Suppressor macrophage treated with lipopolysaccharide for 4 hours (primary cell): ENCODE data around the gene FTO.

ENCODE experiments used
- DNase-seq: peaks from one replicate; pipeline ENCODE4 v3.0.0-alpha.2; 2020

FTO gene

DNA sequence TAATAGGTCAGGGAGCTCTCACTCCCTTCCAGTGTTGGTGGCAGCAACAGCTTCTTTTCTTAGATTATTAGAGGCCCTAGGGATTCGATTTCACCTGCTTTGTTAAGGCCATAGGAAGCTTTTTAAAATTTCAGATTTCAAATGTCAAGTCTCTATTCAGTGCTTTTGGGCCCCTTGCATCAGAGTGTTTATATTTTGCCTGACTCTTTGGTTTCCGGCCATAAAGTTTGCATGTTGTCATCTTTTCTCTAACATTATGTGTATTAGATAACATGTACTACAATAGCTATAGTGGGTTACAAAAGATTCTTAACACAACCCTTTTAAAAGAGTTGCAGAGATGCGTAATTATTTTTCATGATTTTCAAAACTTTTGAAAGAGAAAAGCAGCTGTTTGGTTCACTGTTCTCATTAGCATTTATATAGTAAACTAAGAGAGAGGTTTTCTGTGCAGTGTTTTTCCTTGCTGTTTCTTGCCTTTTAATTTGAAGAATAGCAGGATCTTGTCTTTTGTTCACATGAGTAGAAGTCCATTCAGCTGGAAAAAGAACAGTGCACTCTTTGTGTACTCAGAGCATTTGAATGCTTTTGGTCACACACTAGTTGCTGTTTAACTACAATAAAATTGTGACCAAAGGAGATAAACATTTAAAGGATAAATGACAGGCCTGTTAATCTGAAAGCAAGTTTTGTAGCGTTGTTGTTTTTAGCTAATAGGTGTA is 52.5 kb downstream of the FTO start:
- DNase-seq = no peak

DNA sequence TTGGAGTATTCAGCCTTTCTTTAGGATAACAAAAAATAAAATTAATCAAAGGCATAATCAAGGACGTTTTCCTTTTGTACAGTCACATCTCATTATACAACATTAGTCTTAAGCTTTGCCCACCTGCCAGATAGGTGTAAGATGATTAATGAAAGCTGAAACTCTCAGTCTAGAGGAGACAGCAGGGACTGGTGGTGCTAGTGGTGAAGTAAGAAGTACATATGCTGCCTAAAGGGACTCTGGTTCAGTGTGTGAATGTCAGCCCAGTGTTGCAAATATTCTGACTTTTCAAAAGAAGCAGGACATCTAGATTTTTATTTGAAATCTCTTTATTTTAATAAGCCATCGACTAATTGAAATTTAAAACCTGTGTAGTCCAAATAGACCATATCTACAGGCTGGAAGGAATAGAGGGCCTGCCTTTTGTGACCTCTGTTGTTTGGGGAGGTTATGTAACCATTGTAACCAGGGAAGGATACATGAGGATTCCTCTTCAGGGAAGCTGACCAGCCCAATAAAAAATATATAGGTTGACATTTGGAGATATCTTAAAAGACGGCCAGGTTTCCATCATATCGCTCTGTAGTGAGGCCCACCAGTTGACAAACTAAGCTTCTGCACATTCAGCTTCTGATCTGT is 54.1 kb downstream of the FTO start:
- DNase-seq = no peak

DNA sequence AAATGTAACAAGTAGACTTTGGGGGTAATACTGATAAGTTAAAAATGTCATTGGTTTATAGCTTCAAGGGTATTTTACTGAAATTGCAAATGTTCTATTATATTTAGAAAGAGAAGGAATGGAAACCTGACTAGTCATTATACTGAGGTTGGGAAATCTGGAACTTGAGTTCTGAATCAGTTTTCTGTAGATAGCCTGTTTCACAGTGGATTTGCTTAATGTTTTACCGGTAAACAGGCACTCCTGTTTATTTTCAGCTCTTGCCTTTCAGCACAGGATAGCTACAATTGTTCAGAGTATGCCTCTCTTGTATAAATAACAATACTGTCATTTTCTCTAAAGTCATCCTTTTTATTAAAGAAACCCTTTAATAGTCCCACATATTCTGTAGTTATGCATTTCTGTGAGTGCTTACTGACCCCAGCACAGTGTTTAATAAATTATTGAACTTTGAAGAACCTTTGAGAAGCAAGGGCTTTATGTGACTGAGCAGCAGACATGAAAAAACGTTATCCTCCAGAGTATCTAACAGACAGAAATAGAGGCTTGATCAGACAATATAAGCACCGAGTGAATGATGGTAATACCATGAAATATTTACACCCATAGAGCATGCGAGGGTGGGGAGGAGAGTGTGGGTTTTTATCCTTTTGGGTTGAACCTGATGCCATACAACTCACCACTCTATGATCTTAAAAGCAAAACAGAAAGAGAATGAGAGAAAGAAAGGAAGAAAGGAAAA is 58.2 kb downstream of the FTO start:
- DNase-seq = peak; percentile 51

DNA sequence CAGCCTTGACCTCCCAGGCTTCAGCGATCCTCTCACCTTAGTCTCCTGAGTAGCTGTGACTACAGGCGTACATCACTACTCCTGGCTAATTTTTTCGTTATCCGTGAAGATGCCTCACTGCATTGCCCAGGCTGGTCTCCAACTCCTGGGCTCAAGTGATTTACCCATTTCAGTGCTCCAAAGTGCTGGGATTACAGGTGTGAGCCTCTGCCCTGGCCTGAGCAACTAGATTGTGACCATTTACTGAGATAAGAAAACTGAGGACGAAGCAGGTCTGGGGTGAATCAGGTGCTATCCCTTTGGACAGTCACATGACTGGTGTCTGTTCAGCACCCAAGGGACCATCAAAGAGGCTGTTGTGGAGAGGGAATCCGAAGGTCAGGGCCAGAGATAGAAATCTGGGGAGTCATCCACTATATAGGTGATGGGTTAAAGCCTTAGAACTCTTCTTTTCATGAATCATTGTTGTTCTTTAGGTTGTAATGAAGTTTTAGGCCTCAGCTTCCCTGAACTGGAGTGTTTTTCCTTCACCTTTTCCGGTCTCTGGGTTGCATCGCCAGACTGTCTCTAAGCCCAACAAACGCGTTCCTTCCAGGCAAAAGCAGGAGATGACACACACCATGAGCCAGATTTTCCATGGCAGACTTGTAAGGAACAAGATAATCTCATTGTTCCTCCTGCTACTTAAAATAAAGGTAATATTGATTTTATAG is 62.5 kb downstream of the FTO start:
- no peak for DNase-seq

DNA sequence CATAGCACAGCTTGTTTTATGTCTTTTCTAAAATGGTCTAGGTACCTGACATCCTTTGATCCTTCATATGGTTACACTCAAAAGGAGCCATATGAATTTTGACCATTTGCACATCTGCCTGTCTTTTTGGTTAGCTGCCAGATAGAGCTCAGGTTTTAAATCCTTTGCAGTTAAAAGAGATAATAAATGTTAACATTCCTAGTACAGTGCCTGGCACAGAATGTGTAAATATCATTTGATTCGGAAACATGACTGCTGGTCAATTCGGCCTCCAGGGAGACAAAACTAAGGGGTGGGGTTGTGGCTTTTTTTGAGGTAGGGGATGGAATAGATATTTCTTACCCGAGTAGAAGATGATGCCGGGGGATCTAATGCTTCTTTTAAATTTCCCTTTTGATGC is 64.2 kb downstream of the FTO start:
- DNase-seq = no peak

DNA sequence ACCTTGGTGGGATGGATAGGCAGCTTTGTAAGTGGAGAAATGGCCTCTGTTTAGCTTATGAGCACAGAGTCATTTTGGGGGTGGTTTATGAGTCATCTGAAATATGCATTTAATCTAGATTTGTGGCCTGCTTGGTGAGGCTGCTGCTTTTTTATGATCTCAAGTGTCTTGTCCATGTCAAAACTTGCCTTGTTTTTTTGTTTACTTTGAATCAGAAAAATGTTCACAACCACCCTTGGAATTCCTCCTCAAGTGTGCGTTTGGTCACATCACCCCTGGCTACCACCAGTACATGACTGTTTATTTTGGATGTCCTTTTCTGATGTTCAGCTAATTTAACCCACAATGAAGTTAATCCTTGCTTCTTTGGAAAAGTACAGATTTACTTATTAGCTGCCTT is 64.6 kb downstream of the FTO start:
- no peak for DNase-seq

DNA sequence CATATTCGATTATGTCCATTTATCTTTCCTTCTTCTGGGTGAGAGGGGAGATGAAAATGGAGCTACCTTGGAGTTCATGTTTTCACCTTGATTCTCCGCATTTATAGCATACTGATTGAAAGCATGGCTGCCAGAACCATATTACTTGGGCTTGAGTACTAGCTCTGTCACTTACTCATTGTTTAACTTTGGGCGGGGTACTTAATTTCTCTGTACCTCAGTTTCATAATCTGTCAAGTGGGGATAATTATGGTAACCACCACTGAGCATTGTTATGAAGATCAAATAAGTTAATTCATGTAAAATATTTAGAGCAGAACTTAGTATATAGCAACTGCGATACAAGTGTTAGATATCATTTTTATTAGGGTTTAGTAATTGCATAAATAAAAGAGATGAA is 65.2 kb downstream of the FTO start:
- DNase-seq = no peak

DNA sequence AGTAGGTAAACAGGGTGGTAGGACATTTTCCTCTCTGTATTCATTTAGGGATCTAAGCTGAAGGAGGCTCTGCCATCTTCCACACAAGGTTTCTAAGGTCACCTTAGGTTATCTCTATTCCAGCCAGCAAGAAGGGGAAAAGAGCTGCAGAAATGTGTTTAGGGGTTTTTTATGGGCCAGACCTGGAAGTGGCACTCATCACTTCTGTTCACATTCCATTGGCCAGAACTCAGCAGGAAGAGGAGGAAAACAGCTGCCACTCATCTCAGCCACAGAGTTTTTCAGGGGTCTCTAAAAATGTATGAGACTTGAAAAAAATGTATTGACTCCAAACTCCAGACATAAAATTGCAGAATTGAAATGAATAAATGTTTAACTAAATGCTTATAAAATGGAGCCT is 65.8 kb downstream of the FTO start:
- no peak for DNase-seq

DNA sequence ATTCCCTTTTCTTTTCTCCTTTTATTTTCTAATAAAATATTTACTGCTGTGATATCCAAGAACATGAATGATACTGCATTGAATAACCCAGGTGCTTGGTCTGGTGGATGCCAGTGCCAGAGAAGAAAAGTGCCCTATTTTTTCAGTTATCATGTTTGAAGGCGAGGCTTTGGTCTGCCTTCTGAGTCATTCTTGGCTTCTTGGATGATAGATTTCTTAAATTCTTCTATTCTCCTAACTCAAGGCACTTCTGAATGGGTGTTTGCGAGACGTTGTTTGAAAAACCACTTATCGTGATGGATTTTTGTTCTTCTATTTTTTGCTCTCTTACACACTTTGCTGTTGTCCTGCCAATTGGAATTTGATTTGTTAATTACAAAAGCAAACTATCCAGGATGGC is 66.7 kb downstream of the FTO start:
- DNase-seq = no peak

DNA sequence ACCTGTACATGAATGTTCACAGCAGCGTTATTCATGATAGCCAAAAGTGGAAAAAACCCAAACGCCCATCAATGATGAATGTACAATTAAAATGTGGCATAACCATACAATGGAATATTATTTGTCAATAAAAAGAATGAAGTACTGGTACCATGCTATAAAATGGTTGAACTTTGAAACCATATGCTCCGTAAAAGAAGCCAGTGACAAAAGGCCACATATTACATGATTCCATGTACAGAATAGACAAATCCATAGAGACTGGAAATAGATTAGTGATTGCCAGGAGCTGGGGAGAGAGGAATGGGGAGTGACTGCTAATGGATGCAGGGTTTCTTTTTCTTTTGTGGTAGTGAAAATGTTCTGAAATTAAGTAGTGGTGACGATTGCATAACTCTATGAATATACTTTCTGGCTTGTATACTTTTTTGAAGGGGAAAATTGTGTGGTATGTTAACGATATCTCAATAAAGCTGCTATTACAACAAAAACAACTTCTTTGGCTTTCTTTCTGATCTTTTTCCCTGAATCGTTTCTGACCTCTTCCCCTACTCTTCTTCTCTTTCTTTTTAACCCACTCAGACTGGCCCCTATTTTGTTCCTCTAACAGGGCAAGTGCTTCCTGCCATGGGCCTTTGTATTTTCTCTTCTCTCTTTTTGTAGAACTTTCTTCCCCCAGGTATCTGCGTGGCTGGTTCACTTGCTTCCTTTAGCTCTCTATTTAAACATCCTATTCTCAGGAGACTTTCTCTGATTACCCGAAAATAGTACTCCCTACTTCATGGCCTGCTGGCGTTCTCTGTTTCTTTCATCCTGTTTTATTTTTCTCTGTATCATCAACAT is 67.9 kb downstream of the FTO start:
- no peak for DNase-seq

DNA sequence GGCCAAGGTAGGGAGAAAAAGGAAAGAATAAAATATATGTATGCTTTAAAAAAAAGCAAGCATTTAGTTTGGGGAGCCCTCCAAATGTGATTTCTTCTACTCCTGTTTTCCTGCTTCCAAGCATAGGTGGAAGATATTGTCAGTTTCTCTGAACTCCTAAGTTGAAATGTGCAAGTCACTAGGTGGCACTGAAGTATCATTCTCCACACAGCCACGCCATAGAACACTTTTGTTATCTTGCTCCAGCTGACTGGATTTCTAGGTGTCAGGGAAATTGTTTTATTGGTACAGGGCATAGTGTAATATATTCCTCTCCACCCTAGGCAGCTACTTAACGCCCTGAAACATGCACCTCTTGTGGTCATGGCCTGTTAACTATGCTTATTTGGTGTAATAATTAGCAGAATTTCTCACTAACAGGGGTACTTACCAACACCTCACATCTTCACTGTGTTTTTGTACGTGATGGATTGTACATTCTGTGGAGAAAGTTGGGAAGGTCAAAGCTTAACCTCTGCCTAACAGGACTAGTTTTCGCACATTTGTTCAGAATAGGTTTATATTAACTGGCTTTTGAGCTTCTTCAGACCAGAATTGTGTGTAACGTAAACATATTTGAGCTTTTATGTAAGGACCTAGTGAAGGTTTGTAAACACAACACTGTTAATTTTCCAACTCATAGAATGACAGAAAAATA is 69.3 kb downstream of the FTO start:
- DNase-seq = peak; percentile 57

DNA sequence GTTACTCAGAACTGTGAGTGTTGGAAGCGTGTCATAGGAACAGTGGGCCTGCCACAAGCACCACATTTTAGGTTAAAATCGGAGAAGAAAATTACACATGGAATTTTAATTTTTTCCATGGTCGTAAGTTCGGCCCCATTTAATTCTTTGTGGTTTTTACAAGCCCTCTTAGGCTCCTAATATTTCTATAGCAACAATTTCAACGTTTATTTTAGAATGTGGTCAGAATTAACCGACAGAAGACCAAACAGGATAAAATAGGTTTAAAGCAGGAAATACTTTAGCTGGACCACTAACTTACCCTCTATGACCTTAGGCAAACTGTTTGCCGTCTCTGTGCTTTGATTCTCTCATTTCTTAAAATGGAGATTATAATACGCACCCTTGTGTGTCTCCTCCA is 69.9 kb downstream of the FTO start:
- no peak for DNase-seq

DNA sequence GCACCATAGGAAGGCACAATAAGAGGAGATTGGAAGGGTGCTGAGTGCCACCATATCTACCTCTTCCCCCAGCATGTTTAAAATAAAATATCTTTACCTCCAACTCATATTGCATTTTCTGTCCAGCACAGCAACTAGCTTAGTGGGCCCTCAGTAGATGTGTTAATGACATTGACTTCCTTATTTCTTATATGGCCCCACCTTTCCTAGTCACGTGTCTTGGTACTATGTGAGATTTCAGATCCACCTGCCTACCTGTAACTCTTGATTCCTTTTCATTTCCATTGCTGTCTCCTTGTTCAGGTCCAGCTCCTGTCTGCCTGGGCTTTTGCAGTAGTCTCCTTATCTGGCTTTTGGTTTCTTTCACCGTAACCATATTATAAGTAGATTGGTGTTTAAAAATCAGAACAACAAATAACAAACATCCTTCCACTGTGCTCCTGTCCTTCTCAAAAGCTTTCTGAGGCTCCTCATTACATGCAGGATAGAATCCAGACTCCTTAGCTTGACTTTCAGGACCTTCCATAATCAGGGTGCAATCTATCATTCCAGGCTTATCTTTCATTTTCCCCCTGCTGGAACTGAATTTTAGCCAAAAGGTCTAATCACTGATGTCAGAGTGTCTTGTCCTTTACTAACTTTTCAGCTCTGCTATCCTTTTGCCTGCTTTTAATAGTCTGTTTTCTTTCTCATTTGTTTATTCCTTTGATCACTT is 71.3 kb downstream of the FTO start:
- no peak for DNase-seq

DNA sequence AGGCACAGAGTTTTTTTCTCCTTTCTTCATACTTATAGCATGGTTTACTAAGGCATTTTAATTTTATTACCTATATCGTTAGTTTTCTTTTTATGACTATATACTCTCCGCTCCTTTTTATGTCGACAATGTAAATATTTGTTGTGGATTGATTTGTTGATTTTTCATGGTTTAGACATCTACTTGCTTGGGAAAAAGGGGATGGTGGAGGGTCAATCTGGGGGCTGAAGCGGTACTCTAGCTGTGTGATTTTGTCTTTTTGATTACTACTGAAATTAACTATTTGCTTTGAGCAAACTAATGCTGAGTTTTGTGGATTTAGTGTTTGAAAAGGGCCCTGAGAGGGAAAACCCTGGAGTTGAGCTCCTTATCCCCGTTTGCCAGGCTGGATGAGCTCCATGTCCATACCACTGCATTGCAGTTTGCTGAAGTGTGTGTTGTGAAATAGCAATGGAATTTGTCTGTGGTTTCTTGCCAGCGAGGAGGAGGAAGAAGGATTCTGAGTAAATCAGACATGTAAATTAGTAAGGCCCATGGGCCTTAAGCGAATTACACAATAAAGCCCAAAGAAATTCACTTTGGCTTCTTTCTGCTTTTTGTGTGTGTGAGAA is 72.0 kb downstream of the FTO start:
- DNase-seq = peak; percentile 80

DNA sequence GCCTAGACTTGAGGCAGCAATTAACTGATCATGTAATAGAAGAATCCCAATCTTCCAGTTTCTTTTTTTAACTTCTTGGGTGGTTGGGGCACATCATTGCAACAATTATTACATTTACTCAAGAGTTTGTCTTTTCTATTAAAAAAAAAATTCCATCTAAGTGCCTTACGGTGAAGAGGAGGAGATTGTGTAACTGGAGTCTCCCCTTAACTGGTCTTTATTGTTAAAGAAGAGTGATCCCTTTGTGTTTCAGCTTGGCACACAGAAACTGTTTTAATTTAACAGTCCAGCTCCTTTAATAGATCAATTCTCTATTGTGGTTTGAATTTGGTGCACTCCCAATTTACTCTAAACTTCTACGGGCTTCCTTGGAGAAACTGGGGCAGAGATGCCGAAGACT is 75.2 kb downstream of the FTO start:
- no peak for DNase-seq

DNA sequence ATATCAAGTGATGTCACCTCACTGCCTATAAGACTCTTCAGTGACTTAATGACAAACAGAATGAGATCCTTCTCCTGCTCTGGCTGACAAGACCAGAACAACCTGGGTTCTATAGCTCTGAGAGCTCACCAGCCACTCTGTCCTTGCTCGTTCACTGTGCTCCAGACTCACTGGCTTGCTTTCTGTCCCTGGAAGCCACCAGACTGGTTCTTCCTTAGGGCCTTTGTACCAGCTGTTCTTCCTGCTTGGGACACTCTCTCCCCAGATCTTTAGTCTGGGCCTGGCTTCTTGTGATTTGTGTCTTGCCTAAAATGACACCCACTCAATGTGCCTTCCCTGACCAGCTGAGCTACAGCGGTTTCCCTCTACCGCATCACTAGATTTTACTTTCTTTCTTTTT is 76.1 kb downstream of the FTO start:
- no peak for DNase-seq

DNA sequence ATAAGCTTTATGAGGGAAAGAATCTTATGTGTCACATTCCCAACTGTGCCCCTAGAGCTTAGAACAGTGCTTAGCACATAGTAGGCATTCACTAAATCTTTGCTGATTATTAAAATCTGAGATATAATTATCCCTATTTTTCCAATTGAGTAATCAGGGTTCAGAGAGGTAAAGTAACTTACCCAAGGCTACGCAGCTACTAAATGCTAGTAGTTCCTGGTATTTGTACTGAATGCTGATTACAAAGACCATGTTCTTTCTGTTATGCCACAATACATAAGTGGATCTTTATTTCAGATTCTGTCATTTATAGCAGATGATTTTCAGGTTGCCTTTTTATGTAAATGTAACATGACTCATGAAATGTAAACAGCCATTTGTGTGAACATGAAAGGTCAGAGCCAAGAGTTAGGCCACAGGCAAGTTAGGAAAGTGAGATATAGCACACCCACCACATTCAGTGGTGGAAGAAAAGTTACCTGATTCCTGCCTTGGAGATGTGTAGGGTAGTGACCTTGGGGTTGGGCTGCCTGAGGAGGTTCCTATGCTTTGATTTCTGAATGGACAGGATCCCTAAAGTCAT is 77.2 kb downstream of the FTO start:
- DNase-seq = no peak

DNA sequence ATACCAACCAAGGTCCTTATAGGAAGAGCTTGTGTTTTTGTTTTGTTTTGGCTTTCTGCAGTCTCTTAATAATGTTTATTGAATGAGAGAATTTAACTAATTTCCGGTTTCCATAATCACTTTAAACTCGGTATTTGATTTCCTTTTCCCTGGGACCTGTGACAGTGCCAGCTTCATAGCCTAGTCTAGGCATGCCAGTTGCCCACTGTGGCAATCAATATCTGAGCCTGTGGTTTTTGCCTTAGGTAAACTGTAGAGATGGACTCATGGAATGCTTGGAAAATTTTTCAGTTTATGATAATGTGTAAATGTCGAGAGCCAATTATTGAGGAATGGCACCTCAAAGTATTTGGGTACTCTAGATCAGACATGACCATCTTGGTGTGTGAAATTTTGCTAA is 78.2 kb downstream of the FTO start:
- DNase-seq = no peak

DNA sequence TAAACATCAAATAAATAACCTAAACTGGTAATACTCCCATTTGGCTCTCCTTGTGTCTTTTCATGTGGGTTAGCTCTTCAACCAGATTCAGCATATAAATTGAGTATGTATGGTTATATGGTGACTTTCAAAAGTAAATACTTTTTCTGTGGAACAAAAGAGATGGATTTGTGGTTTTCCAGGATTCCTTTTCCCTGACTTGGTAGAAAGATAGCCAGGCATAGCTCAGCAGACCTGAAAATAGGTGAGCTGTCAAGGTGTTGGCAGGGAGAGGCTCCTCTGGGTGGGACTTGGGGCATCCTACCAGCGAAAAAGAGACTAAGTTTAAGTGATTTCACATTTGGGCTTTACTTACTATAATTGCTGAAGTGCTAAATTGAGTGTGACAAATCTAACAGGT is 80.3 kb downstream of the FTO start:
- no peak for DNase-seq

DNA sequence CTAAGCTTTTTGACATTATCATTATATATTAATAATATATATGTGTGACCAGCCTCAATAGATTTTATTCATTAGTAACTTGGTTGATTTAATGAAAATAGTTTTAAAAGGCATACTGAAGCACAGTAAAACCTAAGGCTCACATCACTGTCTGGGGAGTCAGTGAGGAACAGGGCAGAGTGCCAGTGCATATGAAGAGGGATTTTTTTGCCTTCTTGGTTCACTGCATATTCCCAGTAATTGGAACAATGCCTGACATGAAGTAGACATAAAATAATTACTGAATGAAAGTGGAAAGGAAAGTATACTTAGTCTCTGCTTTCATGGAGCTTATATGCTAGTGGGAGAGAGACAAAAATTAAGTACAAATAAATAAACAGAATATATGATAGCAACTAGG is 81.1 kb downstream of the FTO start:
- no peak for DNase-seq

DNA sequence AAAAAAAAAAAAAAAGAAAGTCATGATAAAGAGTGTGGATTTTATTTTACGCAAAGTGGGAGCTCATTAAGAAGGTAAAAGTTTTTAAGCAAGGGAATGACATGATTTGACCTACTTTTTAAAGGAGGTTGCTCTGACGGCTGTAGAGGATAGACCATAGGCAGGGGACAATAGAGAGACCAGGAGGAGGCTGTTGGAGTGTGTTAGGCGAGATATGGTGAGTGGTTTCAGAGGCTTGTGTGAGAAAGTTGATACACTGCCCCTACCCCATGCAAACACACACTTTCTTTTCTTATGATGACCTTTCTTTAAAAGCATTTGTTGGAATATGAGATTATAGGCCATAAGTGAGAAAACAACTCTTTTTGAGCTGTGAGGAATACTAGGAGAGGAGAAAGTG is 82.0 kb downstream of the FTO start:
- DNase-seq = no peak
